Measurements from ENCODE around the gene HDAC7. TPM values are rescaled to one million over a fixed set of nuclear protein-coding genes. Genes with fewer than 3 reads are reported as not detected.

The HDAC7 gene
- total RNA-seq, 1 donor from 2014 or later = 105 TPM

DNA sequence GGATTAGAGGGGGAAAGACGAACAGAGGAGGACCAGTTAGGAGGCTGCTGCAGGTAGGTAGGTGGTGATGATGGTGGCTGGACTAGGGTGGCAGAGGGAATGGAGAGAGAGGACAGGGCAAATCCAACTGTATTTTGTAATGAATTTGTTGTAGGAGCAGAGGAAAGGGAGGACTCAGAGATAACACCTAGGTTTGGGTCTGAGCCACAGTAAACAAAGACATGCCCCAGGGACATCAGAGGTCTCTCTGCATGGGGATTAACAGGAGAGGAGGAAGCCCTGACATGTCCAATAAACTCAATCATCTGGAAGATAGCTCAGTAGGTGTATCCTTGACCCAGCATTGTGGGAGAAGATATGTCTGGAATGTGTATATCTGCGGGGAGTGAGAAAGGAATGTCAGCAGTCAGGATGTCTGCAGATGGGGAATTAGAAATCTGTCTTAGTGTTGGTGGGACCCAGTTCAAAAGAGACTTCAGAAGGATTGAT lies 51.3 kb downstream of the HDAC7 start:
- no peak for DNase-seq (ENCODE audit: low spot score)

DNA sequence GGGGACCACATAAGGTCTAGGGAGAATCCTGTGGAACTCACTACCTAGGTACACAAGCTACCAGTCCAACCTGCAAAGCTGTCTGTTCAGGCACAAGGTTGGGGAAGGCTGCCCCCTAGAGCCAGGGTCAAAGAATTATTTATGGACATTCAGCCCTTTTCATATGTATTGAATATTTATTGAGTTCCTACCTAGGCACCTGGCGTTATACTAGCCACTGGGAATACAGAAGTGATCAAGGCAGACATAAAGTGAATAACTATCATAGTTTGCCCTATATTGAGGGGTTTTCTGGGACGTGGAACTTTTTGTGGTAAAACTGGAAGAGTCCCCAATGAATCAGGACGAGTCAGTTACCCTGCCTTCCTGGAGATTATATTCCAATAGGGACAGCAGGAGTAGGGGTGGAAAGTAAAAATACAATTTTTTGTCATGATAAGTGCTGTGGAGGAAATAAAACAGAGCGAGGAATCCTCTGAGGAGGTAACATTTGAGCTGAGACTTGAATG lies 52.4 kb downstream of the HDAC7 start:
- DNase-seq (ENCODE audit: low spot score) = no peak

DNA sequence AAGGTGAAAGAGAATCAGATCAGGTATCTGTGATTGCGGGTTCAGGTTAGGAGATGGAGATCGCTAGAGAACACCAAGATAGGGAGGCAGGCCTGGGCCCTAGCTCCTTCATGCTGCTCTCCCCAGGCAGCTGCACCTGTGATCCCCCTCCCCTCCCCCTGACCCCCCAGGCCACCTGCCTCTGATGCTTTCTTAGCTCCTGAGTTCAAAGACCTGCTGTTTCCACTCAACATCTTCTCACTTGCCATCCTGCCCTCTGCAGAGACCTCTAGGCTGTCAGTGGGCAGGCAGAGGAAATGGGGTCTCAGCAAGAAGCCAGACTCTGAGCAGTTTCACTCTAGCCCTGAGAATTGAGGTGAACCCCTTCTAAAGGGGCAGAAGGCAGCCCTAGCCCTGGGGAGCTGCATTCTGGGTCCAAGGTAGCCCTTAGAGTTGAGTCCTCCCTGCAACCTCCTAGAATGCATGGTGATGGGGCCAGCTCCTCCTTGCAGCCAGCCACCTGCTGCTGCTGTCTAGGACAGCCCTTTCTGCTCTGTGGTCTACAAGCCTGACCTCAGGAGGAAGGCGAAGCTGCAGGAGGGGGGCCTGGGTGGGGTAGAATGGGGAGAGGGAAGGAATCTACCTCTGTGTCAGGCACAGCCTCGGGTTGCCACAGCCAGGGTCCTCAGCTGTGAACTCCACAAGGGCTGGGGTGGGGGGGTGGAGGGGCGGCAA lies 53.0 kb downstream of the HDAC7 start:
- DNase-seq (ENCODE audit: low spot score) = no peak

DNA sequence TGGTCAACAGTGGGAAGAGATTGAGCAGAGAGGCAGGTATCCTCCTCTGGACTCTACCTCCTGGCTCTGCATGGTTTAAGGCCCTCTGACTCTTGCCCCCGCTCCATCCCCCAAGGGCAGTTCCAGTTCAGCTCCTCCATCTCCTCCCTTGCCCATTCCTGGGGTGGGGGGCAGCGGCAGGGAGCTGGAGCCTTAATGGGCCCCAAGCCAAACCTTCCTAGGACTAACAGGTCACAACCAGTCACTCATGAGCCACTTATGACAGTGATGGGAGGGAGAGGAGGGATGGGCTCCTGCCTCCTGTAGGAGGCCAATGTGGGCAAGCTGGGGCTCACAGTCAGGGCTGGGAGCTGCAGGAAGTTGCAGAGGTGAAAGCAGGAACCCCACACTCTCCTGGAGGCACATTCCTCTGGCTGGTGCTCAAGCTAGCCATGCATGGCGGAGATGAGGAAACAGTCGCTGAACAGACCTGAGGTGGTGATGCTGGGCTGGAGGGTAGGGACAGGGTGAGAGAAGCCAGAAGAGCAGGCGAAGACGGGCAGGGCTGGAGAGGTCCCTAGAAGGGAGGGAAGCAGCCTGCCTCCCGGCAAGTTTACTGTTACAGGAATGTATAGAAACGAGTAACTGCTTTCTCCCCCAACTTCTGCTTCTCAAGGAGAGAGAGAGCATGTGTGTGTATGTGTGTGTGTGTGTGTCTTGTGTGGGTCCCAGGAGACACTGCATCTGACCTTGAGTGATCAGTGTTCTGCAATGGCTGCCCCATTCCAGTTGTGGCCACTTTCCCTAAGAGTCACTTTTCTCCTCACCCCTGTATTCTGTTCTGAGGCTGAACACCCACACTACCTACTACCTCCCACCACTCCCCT lies 56.0 kb downstream of the HDAC7 start:
- no peak for DNase-seq (ENCODE audit: low spot score)

DNA sequence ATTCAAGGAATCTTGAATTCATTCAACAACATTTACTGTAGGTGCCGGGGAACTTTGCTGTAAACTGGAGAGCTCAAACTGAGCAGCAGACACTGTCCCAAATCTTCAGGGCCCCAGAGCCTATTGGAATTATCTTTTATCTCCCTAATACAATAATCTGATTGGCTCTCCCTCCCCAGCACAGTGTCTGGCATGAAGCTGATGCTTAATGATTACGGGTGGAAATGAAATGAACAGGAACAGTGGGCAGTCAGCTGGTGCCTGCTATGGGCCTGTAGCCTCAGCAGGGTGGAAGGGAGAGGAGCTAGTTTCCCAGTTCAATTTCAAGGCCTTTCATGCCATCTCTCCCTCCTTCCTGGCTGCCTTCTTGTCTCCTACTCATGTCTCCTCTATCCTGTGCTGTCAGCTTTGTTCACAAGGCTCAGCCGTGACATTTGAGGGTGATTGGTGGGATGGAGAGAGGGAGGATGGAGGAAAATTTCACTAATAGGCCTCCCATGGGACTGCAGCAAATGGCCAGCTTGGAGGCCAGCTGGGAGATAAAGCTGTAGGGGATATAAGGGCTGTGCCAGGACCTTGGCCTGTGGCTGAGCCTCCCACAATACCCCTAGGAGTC lies 56.7 kb downstream of the HDAC7 start:
- no peak for DNase-seq (ENCODE audit: low spot score)

DNA sequence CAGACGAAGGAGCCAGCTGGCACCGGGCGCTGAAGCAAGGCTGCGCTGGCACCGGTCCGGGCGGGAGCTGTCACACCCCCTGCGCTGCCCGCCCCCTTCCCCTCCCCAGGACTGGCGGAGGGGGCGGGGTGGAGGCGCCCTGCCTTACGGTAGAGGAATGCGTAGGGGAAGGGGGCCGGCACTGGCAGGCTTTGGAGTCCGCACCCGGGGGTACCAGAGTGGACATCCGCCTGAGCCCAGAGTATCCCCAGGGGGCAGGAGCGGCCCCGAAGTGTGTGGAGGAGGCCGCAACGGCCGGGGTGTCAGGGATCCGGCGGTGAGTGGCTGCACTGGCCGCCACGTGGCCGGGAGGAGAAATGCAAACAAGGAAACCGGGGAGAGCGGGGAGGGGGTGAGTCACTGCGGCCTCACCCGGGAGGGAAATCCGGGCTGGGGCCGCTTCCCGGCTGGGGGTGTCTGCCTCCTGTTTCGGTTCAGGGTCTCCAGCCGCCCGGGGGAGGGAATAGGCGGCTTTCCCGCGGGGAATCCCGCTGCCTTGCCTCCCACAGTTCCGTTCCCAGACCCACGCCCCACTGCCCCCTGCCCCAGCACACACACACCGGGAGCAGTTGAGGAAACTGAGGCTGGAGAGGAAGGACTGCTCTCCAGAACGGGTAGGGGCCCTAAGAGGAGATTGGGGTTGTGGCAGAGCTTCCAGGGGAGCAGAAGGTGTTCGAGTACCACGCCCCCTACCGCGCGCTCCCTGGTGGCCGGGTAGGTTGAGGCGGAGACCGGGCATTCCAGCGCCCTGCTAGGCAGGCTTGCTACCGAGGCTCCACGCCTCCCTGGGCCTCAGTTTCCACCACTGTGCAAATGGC lies 60.6 kb downstream of the HDAC7 start, which contains the start of gene RAPGEF3:
Gene RAPGEF3 (minus strand): TSS at position 47 of the 857 bp plus-strand sequence. CDS start 324 bp downstream, outside the sequence.
- peak; percentile 95 for DNase-seq (ENCODE audit: low spot score)

DNA sequence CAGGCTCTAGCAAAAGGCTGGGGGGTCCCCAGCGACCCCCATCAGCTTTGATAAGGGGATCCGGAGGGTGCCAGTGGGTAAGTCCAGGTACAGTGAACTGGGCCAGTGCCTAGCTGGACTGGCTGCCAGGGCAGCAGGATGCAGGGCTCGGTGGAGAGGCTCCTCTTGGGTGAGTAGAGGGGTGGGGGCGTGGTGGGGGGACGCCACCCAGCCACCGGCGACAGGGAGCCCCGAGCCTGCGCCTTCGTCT lies 61.2 kb downstream of the HDAC7 start:
- no peak for DNase-seq (ENCODE audit: low spot score)

DNA sequence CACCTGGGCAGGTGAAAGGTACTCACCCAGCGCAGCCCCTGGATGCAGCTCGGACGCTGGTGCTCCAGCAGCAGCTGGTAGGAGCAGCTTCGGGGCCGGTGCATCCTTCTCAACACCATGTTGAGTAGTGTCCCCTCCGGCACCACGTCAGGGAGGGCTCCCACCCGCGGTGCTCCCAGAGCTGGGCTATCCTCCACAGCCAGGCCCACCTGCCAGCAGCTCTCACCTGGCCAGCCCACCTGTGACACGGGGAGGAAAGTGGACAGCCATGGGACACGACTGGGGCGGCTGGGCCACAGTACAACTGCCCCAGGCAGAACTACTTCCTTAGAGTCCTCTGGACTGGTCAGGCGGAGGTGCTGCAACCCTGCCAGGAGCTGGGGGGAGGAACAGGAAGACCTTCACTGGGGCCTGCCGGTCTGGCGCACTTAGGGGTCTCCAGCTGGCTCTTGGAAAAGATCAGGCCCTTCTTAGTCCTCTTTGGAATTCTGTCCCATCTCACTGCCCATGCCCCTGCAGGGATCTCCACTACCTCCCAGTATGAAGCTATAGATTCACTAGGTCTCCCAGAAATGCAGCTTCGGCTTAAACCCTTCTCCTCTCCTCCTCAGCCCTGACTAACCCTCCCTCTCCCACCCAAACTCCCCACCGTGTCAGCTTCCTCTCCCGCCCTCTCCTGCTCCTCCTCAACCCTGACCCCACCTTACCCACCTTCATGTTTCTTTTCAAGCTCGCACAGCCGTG lies 61.7 kb downstream of the HDAC7 start:
- DNase-seq (ENCODE audit: low spot score) = no peak

DNA sequence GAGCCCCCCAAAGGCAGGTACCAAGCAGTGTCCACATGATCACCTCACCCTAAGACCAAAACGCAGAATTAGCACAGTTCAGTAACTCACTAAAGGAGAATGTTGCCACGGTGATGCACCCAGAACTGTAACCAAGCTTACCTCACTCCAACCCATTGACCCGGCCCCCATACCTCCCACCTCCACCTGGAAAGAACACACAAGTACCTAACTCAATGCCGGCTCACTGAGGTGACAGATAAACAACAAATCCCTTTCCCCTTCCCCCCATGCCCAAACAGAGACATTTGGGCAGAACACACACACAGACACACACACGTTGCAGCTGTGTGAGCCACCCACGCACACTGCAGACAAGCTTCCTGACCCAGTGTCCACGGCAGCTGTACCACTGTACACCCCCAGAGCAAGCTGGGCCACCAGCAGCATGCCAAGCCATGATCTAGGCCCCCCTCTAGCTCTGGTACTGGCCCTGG lies 62.3 kb downstream of the HDAC7 start:
- no peak for DNase-seq (ENCODE audit: low spot score)

DNA sequence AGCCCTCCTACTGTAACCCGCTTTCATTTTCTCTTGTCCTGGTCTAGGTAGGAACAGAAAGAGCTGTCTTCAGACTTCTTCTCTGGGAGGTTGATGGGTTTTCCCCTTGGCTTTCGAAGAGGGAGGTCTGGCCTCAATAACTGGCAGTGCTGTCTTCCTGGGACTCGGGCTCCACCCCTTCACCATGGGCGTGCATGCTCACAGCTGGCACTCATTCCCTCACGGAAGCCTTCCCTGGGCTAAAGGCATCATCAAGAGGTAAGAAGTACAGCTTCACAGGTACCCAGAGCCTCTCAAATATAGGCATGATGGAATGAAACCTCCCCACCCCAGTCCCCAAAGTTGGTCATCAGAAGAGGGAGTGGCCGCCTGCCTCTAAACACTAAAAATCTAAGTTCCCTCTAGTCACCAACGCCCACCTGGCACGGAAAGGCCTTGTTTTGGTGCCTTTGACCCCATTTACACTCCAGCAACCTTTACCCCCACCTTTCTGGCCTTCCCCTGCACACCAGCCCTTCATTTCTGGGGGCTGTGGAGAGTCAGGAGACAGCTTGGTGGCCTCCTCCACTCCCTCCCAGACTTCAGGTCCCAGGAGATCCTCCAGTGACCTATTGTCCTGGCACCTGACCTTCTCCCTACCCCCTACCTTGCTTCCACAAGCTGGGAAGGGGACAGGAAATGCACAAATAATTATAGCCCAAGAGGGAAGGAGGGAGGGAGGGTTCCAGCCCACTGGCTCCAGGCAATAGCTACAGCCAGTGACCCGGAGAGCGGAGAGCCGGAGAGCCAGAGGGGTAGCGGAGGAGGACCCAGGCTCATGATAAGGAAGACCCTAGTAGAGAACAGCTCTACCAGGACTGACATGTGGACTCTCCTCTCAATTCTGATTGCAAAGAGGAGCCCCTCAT lies 63.8 kb downstream of the HDAC7 start:
- no peak for DNase-seq (ENCODE audit: low spot score)

DNA sequence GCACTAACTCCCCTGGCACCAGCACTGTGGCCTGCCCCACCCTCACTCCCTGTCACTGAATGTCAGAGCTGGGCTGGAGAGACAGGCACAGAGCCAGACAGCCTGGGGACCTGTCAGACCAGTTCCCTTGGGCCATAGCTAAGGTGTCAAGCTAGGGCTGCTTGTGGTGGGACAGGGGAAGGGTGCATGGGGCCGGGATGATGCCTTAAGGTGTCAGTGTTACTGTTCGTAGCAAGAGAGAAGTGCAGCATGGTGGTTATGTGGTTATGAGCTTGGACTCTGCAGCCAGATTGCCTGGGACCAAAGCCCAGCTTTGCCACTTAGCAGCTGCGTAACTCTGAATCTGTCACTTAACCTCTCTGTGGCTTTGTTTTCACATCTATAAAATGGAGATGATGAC lies 64.8 kb downstream of the HDAC7 start:
- no peak for DNase-seq (ENCODE audit: low spot score)

DNA sequence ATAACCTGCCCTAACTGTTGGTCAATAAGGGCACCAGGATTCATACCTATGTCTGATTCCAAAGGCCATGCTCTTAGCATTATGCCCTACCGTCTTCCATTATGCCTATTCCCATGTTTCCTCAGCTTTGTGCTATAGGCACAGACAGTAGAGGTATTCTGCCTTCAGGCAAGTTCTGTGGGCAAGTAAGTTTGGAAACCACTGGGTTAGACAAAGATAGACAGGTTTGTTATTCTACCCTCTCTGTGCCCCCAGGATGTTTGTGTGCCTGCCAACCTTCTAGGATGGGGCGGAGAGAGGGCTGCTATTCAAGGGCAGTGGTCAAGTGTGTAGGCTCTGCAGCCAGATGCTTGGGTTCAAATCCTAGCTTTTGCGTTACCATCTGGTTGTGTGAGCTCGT lies 65.6 kb downstream of the HDAC7 start:
- no peak for DNase-seq (ENCODE audit: low spot score)

DNA sequence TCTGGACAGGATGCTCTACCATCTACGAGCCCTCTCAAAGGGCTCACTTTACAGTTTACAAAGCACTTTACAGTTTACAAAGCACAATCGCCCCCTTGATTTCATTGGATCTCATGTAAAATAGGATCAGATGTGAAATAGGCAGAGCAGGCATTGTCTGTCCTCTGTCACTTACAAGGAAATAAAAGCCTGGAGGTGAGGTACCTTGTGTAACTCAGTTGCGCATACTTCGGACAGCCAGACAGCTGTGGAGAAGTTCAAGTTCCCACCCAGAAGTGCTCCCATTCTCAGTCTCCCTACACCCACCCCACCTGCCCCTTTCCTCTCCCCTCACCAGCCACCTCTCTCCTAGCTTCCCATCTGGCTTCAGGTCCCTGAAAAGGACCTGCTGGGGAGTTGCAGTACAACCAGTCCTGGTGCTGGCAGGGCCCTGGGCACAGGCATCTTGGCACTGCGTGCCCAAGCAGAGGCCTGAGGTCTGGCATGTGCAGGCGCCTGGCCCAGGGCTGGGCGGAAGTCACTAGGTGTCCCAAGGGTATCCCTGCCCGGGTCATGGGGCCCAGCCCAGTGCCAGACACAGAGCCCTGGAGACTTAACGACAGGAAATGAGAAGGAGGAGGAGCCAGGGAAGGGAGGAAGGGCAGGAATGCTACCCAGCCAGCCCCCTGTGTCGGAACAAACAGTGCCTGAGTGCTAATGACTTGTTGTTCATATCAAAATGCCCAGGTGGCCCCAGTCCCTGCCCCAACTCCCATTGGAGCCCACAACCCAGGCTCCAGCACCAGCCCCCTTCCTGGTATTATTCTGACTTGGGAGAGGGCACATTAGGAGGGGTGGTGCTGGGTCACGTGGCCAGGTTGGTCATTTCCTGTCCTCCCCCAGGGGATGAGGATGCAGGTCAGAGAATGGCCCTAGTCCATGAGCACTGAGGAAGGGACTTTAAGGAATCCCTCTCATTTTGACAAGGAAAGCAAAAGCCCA lies 66.4 kb downstream of the HDAC7 start:
- no peak for DNase-seq (ENCODE audit: low spot score)

DNA sequence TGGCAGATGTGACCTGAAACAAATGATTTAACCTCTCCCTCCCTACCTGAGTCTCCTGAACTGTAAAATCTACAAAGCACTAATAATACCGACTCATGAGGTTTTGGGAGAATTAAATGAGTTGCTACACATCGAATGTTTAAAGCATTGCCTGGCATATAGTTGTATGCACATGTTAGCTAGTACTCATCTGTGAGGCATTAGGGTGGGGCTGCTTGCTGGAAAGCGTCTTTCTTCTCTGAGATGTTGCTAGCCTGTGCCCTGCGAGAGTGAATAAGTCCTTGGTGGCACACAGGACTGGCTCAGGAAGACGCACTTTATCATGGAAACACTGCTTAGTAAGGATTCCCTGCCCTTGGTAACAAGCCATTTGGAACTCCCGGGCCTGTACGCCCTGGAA lies 67.2 kb downstream of the HDAC7 start:
- no peak for DNase-seq (ENCODE audit: low spot score)

DNA sequence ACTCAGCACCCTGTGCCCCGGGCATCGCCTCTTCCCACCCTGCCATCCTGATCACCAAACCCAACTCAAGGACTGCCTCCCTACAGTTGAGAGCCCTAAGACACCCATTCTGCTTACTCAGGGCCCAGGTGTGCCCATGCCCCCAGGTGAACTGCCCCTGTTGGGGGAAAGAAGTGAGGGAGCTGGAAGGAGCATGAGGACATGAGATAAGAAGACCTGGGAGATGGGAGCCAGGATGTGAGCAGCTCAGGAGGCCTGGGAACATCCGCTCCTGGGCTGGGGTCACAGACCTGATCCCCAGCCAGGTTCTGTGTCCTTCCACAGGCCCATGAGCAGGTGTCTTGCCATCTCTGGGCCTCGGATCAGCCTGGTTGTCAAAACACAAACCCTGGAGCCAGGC lies 67.6 kb downstream of the HDAC7 start:
- no peak for DNase-seq (ENCODE audit: low spot score)

DNA sequence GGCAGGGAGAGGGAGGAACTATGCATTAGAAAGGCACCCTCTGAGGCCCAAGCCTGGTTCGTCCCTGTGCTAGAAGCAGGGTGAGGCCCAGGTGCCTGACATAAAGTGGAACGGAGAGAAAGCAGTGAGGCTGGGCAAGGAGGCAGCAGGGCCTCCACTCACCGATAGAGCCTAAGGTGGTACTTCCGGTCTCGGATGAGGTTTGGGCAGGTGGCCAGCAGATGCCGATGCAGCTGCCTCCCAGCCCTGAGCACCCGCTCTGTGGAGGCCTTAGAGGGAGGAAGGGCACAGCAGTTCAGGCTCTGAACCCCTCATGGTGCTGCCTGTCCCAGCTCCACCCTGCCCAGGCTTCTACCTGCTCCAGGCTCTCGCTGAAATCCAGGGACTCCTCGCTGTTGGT lies 68.1 kb downstream of the HDAC7 start:
- no peak for DNase-seq (ENCODE audit: low spot score)

DNA sequence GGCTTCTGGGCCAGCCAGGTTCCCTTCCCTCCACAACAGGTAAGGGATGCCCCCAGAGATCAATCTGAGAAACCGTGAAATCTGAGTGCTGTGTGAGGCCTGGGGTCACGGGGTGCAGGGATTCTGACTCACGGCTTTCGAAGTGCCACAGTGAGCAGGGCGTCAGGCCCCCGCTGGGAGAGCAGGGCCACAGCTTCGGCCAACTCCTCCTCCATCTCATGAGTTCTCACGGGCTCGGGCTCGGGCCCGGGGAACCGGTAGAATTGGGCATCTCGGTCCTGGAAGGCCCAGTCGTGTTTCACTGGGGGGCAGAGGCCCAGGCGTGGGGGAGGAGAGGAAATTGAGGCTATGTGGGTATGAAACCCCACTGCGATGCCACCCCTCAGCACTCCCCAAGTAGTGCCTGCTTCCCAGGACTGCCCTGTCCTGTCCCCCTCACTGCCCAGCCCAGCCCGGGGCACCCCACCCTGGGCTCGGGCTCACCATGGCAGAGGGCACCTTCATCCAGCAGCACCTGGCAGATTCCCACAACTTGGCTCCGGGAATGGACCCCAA lies 68.7 kb downstream of the HDAC7 start:
- no peak for DNase-seq (ENCODE audit: low spot score)

Data from mesenteric fat pad (tissue), 1 donor.